GM19397 (cell line): ENCODE data around the gene PSMG3.

Experiments used
- ATAC-seq: cut with Tn5 transposase; IDR thresholded peaks from one replicate; pipeline ENCODE4 v1.9.1; 2021; ENCODE audit warnings: mild to moderate bottlenecking, moderate library complexity; ENCODE audit not compliant: unreplicated experiment

The PSMG3 gene, protein sequence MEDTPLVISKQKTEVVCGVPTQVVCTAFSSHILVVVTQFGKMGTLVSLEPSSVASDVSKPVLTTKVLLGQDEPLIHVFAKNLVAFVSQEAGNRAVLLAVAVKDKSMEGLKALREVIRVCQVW

DNA sequence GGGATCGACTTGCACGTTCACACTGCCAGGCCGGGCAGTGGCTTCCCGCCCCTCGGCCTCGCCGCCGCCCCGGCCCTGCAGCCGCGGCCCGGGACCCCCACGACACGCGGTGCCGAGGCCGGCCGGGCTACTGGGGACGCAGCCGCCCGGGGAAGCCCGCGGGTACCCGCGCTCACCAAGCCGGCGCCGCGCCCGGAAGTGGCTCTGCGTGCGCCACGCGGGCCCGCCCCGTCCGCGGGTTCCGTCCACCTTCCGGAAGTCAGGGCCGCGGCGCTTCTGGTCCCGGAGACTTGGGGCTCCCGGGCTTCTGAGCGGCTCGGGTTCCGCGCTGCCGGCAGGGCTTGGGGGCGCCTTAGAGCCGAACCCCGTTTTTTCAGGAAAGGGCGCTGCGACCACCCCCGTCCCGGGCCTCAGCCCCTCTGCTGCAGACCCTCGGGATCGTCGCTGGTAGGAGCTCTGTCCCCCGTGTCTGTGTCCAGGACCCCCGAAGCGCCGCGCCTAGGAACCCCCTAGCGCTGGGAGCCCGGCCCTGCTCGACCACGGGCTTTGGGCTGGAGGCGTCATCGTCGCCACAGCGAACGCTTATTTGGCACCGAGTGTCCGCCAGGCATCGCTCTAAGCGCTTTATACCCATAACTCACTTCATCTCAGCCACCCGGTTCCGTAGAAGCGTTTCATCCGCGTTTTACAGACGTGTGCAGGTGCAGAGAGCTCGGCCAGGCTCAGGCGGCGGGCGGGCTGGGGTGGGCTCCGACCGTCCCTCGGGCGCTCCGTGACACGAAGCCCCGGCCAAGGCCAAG lies at the start of gene PSMG3:
Gene PSMG3, minus strand, starts transcription at position 200 of the 800 bp plus-strand sequence. CDS start 693 bp downstream, outside the sequence.
- ATAC-seq, result peak; percentile 91

DNA sequence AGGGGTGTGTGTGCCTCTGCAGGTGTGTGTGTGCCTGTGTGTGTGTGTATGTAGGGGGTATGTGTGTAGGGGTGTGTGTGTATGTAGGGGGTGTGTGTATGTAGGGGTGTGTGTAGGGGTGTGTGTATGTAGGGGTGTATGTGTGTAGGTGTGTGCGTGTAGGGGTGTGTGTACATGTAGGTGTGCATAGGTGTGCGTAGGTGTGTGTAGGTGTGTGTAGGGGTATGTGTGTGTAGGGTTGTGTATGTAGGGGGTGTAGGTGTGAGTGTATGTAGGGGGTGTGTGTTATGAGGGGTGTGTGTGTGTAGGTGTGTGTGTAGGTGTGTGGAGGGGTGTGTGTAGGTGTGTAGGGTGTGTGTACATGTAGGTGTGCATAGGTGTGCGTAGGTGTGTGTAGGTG lies 48.6 kb upstream of the PSMG3 start:
- ATAC-seq, result no peak

DNA sequence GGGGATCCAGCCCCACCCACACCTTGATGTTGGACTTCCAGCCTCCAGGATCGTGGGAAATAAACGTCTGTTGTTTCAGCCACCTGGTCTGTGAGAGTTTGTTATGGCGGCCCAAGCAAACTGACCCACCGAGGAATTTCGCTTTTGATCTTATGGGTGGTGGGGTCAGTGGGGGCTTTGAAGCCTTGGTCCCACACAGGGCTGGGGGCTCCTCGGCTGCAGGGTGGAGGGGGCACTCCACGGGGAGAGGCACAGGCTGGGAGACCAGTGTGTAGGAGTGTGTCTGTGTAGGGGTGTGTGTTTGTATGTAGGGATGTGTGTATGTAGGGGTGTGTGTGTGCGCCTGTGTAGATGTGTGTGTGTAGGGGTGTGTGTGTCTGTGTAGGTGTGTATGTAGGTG lies 48.1 kb upstream of the PSMG3 start:
- ATAC-seq, result no peak

DNA sequence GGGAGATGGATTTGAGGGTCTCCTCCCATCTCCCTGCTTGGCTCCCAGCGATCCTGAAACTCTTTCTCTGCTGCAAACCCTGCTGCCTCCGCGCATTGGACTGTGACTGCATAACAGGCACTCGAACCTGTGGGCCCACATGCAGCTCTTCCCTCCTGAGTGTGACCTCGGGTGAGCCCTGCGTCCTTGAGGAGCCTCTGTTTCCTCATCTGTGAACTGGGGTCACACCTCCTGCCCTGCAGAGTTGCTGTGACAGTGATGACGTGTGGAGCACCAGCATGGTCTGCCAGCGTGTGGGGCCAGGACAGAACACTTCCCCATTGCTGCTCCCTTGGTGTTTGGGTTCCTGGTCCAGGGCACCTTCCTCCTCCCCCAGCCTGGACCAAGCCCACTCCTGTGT lies 46.9 kb upstream of the PSMG3 start:
- no peak for ATAC-seq

DNA sequence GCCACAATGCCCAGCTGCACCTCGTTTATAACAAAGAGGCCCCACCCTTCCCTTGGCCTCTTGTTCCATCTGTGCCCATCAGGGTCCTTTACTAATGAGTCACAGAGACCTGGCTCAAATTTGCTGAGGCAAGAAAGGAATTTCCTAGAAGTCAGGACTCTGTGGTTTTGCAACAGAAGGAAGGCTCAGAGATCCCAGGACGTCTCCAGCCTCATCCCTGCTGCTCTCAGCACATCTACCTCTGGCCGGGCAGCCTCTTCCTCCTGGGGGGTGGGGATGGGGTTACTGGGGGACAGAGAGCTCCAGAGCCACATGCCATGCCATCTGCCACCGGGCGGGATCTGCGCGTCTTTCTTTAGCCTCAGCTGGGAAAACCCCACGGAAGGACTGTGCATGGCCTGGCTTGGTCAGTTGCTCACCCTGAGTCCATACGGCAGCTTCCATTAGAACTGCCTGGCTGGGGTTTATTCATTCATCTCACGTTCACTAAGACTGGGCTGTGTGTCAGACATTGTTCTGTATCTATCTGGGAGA lies 41.9 kb upstream of the PSMG3 start:
- ATAC-seq, result no peak

DNA sequence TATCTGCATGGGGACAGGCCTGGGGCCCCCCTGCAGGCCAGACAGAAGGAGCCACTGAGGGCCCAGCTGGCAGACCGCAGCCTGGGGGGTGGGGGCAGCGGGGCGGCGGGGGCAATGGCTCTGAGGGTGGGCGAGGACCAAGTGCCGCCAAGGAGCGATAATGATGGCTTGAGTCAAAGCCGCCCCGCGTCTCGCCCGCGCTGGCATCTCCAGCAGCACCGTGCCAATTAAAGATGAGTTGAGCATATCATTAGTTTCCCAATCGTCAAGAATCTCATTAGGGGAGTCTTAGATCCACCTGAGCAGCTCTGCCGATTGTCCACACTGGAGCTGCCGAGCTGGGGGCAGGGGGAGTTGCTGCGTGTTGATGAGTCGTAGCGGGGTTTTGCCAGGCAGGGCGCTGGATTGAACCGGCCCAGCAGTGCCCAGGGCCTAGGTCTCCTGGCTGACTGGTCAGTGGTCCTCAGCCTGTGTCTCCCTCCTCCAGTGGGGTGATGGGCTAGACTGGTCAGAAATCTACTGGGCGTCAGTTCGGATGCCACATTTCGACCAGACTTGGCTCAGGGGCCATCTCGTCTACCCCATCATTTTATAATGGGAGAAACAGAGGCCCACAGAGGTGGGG lies 41.0 kb upstream of the PSMG3 start:
- no peak for ATAC-seq

DNA sequence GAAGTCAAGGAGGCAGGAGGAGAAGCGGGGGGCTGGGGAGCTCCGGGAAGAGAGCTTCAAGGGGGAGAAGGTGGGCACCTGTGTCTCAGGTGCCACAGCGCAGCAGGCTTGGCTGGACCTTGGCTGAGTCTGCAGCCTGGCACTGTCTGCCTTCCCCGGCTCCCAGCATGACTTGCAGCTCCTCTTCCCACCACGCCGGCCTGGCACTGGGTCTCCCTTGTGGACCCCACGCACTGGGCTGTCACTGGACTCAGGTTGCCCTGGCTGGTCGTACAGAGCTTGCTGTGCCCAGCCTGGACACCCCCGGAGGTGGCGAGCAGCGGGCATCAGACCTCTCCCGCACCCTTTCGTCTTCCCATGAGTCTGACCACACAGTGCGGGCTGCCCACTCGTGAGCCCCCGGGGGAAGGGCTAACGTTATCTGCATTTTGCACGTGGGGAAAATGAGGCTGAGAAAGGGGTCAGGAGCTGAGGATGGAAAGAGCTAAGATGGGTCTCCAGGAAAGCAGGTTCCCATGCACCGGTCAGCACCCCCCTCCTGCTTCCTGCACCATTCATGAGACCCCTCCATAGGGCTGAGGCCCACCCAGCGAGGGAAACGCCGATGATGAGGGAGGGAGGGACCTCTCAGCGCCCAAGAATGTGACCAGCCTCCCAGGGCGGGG lies 40.3 kb upstream of the PSMG3 start:
- ATAC-seq, result no peak

DNA sequence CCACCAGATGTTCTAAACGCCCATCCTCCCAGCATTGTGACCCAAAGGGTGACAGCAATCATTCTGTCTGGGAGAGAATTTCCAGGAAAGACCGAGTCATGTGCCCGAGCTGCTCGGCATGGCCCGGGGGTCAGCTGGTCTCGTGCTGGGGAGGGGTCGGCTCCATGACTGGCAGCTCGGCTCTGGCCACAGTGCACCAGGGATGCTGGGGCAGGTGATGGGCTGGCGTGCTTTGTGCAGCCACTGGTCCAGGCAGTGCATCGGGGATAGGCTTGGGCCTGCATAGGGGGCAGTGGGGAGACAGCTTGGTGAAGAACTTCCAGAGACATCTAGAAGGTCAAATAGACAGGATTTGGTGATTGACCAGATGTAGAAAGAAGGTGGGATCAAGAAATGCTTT lies 39.2 kb upstream of the PSMG3 start:
- ATAC-seq, result no peak

DNA sequence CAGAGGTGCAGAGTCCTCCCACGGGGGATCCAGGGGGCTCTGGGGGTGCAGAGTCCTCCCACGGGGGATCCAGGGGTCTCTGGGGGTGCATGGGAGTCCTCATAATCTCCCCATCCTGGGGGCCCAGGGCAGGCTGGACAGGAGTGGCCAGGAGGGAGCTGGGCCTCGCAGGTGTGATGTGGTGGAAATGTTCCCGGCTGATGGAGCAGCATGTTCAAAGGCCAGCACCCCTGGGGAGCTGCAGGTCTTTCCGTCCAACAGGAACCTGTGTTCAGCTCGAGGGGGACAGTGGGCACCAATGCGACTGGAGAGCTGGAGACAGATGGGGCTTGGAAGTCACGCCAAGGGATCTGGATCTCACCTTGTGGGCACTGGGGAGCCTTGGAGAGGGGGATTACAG lies 38.5 kb upstream of the PSMG3 start:
- no peak for ATAC-seq

DNA sequence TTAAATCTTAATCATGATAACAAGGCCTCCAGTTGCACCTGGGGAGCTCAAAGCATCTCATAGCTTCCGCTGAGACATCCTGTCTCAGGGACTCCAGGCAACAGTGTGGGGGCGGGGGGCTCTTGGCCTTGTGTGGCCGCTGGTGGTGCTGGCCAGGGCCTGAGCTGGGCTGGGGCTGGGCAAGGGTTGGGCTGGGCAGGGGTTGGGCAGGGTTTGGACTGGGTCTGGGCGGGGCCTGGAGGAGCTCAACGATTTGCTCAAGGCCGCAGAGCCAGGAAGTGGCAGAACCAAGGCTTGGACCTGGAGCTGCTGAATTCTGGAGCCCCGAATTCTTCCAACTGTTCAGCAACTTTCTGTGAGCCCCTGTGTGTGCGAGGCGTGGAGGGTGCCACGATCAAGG lies 37.9 kb upstream of the PSMG3 start:
- no peak for ATAC-seq

DNA sequence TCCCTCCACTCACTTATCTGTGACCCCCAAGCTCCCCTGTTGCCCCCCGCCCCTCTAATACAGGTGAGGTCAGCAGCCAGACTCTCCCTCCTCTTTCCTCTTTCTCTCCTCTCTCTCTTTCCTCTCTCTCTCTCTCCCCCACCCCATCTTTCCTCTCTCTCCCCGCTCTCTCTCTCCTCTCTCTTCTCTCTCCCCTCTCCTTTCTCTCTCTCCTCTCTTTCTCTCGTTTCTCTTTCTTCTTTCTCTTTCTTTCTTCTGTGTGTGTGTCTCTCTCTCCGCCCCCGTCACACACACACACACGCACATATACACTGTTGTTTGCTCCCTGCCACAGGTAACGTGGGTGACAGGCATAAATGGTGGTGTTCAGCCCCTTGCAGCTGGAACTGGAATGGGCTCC lies 37.2 kb upstream of the PSMG3 start:
- ATAC-seq, result no peak

DNA sequence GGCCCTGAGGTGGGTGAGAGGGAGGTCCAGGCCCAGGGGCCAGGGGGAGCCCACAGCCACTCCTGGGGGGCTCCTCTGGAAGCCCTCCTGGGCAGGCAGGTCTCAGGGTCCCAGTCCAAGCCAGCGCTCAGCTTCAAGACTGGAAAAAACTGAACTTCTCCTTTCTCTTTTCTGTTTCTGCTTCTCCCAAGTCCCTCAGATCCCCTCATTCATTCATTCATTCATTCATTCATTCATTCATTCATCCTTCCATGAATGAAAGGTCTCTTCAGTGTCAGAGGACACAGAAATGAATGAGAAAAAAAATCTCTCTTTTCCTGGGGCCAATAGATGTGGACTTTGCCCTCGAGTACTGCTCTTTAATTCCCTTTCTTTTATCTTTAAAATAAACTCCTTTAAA lies 34.6 kb upstream of the PSMG3 start:
- no peak for ATAC-seq

DNA sequence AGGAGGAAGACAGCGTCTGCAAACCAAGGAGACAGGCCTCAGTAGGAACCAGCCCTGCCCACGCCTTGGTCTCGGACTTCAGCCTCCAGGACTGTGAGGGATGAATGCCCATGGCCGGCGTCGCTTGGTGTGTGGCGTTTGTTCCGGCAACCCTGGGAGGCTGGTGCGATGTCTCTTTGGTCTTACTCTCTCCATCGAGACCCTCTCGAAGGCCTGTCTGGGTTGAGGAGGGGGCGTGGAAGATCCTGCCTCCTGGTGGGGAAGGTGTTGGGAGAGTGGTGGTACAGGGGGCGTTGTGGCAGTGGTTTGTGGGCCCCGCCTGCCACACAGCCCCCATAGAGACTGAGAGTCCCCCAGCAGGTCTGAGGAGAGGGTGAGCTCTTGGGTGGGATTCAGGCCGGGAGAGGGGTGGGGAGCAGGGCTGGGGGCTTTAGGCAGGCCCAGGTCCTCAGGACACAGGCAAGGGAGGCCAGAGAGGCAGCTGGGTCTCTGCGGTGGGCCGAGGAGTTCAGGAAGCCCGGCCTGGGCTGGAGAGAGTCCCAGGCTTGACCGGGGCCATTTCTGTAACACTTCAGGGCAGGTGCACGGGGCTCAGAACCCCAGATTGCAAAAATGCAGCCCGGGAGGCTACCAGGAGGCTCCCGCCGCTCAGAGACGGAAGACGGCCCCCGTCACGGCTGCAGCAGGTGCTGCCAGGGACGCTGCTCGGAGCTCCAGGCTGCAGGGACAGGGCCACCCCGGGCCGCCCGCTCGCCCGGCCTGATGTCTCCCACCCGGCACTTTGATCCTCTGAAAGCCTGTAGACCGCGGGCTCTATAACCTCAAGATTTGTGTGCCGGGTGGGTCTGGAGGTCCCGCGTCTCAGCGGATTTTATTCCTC lies 33.8 kb upstream of the PSMG3 start:
- ATAC-seq, result no peak

DNA sequence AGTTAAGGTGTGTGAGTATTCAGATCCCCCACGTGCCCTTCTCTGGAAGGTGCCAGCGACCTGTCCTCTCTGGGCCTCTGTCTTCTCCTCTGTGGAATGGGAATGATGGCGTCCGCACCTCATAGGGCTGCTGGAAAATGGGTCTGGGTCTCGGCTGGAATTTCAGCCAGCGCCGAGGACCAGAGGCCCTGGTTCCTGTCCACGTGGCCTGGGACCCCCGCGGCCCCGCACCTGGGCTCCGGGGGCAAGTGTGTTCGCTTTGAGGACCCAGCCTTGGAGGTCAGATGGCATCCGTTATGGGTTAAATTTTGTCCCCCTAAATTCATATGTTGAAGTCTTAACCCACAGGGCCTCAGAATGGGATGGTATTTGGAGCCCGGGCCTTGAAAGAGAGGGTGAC lies 32.6 kb upstream of the PSMG3 start:
- ATAC-seq, result no peak

DNA sequence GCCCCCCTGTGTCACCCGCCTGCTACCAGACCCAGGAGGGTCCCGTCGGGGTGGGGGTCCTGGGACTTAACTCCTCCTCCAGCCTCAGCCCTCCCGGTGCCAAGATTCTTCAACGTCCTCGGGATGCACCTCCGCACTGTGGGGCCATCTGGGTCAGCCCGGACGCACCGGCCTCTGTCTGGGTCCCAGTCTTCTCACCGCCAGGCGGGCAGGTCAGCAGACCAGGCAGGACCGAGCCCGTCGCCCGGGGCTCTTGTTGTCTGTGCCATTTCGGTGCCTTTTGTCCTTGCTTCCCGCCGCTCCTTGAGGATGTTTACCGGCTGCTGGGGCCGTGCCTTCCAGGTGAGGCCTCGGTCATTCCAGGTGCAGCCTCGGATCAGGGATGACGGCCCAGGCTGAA lies 32.1 kb upstream of the PSMG3 start:
- ATAC-seq, result no peak

DNA sequence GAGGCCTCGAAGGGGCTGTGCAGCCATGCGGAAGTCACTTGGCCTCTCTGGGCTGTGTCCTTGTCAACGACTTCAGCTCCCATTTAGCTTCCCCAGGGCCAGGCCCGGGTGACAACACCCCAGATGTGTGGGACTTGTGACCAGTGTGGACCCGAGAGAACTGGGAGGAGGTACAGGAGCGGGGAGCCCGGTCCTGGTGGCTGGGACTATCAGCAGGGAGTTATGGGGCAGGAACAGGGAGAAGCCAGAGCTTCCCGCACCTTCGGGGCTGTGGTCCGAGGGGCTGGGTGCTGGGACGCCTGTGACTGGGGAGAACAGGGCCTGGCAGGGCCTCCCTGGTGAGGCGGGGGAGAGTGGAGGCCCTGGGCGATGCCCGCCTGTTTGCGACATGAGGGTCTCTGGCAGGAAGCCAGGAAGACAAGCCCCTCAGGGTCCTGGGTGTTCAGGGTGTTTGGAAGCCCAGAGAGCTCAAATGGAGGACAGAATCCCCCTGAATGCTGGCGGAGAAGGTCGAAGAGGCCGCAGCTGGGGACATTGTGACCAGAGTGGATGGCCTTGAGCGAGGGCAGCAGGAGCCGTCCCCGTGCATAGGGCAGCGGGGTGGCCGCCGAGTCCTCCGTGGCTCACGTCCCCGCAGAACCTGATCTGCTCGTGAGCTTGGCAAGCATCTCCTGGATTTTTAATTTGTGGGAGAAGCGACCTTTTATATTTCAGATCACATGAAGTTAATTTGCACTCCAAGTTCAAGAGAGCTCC lies 30.0 kb upstream of the PSMG3 start:
- ATAC-seq, result no peak

DNA sequence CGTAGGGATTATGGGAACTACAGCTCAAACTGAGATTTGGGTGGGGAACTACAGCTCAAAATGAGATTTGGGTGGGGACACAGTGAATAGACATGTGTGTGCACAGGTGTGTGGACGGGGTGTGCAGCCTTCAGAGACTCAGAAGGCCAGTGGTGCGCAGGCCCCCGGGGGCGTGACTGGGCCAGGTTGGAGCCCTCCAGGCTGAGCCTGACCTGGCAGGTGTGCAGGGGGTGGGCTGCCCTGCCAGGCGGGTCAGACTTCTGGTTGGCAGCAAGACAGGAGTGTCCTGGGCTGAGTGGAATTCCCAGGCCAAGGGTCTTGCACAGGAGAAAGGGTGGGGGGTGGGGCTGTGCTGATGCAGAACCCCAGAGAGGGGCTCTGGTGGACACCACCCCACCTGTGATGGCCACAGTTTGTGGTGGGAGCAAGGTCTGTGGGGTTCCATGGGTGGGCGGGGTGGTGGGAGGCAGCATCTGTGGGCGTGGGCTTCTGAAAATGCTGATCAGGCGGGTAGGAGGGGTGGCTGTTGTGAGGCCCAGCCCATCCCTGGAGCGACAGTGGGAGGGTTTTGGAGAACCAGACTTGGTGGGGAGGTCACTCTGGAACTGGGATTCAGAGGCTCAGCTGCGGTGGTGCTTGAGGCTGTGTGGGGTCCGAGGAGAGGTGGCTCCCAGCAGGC lies 29.3 kb upstream of the PSMG3 start:
- no peak for ATAC-seq

DNA sequence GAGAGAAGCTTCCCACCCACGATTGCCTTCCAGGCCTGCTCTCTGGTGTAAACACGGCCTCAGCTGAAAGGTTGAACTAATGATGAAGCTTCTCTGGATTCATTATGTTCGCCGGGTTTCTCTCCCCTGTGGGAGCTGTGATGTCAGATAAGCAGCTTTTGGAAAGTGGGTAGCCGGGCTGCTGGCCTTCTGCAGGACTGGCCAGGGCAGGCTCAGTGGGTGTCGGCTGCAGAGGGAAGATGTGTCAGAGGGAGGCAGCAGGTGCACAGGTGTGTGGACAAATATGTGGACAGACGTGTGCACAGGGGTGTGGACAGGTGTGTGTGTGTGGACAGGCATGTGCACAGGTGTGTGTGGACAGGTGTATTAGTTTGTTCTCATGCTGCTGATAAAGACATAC lies 28.5 kb upstream of the PSMG3 start:
- ATAC-seq, result no peak

DNA sequence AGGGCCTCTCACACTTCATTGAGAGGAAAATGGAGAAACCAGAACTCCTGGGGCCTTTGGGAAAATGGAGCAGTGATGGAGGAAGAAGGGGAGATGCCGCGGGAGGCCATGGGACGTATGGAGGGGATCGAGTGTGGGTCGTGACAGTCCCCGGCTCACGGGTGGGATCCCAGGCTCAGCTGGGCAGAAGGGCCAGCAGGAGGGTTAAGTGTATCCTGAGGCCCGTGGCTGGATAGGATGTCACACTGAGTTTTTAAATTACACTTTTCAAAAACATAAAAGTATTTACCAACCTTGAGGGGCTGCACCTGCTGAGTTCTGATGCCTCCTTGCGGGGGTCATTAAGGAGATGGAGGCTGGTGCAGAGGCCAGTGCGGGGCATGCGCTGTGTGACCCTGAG lies 28.0 kb upstream of the PSMG3 start:
- ATAC-seq, result no peak
